GM23248 (cell line): ENCODE measurements around the gene PRKAR1B.

Source experiments
- EZH2 ChIP-seq: fragments of 200-600 bp; sonication (generic); IDR thresholded peaks from 2 replicates; pipeline ENCODE4 v1.6.1; 2018; ENCODE audit warnings: antibody characterized with exemption, mild to moderate bottlenecking; ENCODE audit not compliant: insufficient read depth, poor library complexity, severe bottlenecking
- EZH2phosphoT487 ChIP-seq: fragments of 200-600 bp; sonication (generic); IDR thresholded peaks from 2 replicates; pipeline ENCODE4 v1.6.1; 2018; ENCODE audit warnings: antibody characterized with exemption, moderate library complexity, mild to moderate bottlenecking, low read depth; ENCODE audit not compliant: insufficient read depth

DNA sequence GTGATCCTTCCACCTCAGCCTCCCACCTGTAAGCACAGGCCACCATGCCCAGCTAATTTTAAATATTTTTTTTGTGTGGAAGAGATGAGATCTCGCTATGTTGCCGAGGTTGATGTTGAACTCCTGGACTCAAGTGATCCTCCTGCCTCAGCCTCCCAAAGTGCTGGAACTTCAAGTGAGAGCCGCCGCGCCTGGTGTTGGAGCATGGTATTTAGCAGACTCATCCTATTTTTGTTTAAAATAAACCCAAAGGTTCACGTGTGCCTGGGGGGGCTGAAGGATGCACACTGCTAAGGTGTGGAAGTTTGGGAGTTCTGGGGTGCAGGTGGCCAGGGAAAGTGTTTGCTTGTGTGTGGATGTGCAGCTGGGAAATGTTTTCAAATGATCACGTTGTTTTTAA, 225.6 kb downstream of the PRKAR1B start:
- TF ChIP-seq EZH2phosphoT487 (no peak), EZH2 (no peak)
